Measurements from ENCODE around the gene CAMTA1. TPM values are rescaled to one million over a fixed set of nuclear protein-coding genes. Genes with fewer than 3 reads are reported as not detected.

Gene CAMTA1
- total and polyA plus RNA-seq, 4 donors = 48.1 to 140 (median 52.3) TPM

DNA sequence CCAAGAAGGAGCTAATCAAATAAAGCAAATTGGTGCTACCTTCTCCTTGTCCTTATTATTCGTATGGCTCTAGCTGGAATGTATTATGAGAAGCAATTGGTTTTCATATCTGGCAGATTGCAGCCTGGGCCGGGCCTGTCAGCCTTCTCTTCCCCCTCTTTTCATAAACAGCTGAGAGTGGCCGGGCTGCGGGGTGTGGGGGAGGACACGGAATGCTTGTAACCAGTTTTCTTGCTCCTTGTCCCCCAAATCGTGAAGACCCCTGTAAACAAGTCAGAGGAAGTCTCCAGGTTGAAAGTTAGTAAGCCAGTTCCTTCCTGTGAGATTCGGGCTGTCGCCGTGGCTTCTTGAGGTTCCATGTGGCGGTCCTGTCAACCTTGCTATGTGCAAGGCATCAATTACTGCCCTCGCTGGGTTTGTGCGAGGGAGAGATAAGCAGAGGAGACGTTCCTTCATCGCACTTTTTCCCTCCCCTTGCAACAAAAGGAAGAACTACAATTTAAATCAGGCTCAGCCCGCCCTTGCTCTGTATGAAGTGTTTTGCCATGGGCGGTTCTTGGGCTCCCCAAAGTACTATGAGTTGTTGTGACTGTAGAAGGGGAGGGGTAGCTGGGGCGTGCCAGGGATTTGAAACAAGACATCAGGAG lies 450.7 kb downstream of the CAMTA1 start:
- no peak overlapping the region for H3K9ac ChIP-seq (ENCODE audit: insufficient read depth in 1 of 2, low read length in 2 of 2)
- no peak overlapping the region for H3K4me3 ChIP-seq
- peaks cover 0 to 2% (median 0%) of the 10 kb centered on the region in 4 donors for H3K9me3 ChIP-seq (ENCODE audit: control insufficient read depth in 4 of 4, insufficient read depth in 3 of 4, low read length in 3 of 4)
- TF ChIP-seq, protein P1, sequence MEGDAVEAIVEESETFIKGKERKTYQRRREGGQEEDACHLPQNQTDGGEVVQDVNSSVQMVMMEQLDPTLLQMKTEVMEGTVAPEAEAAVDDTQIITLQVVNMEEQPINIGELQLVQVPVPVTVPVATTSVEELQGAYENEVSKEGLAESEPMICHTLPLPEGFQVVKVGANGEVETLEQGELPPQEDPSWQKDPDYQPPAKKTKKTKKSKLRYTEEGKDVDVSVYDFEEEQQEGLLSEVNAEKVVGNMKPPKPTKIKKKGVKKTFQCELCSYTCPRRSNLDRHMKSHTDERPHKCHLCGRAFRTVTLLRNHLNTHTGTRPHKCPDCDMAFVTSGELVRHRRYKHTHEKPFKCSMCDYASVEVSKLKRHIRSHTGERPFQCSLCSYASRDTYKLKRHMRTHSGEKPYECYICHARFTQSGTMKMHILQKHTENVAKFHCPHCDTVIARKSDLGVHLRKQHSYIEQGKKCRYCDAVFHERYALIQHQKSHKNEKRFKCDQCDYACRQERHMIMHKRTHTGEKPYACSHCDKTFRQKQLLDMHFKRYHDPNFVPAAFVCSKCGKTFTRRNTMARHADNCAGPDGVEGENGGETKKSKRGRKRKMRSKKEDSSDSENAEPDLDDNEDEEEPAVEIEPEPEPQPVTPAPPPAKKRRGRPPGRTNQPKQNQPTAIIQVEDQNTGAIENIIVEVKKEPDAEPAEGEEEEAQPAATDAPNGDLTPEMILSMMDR (IDR thresholded peaks at IDR 0.05; ENCODE audit: control extremely low read depth, extremely low read depth) = no peak
- 18 to 46% methylated on average over 17 of the region's 17 CpGs for WGBS, 2 donors
- ATAC-seq (ENCODE audit: insufficient read depth, low FRiP score) (no peak), DNase-seq (peak in 2 of 3 donors; percentile 16 to 18)
- H3K36me3 ChIP-seq (ENCODE audit: control insufficient read depth in 4 of 4, insufficient read depth in 4 of 4, low read length in 4 of 4) = no peaks in the 10 kb centered on the region
- H3K4me1 ChIP-seq (ENCODE audit: control insufficient read depth in 5 of 5, insufficient read depth in 5 of 5, low read length in 5 of 5) = peaks cover 0 to 3% (median 0%) of the 10 kb centered on the region in 5 donors
- H3K27ac ChIP-seq (ENCODE audit: low read depth in 1 of 2, low read length in 1 of 2) = no peak overlapping the region
- H3K27me3 ChIP-seq (ENCODE audit: control insufficient read depth in 3 of 3, insufficient read depth in 3 of 3, low read length in 2 of 3) = peaks cover 0 to 6% (median 0%) of the 10 kb centered on the region in 3 donors

DNA sequence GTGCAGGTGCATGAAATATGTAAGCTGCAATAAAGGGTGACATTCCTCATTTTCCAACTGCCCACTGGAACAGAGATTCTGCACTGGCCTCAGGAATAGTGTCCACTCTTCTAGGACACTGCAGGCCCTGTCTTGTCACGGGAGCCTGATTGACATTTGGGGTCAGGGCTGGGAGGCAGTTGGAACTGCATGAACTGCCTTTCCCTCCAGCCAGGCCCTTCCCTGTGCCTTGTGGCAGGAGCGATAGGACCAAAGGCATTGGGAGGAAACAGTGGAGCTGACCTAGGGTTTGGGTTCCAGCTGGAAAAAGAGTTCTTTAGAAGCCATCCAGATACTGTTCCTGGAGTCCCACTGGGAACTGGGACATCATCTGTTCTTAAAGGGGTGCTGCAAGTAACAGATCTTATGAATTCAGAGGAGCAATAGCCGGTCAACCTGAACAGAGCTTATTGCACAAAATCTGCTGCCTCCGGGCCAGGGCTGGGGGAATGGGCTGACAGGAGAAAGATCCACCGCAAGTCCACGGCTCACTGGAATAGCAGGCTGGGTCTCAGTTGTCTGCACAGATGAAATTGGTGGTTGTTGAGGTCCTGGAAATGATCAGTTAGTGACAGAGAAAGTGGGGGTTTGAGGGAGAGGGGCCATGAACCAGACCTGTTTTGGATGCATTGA lies 451.7 kb downstream of the CAMTA1 start:
- no peaks in the 10 kb centered on the region for H3K36me3 ChIP-seq (ENCODE audit: control insufficient read depth in 4 of 4, insufficient read depth in 4 of 4, low read length in 4 of 4)
- DNase-seq (no peak), ATAC-seq (ENCODE audit: insufficient read depth, low FRiP score) (no peak)
- H3K9me3 ChIP-seq (ENCODE audit: control insufficient read depth in 4 of 4, insufficient read depth in 3 of 4, low read length in 3 of 4) = peaks cover 0 to 2% (median 0%) of the 10 kb centered on the region in 4 donors
- peaks cover 0 to 3% (median 0%) of the 10 kb centered on the region in 5 donors for H3K4me1 ChIP-seq (ENCODE audit: control insufficient read depth in 5 of 5, insufficient read depth in 5 of 5, low read length in 5 of 5)
- peaks cover 0 to 6% (median 0%) of the 10 kb centered on the region in 3 donors for H3K27me3 ChIP-seq (ENCODE audit: control insufficient read depth in 3 of 3, insufficient read depth in 3 of 3, low read length in 2 of 3)
- no peak overlapping the region for H3K4me3 ChIP-seq
- TF ChIP-seq, protein P1 (IDR thresholded peaks at IDR 0.05; ENCODE audit: control extremely low read depth, extremely low read depth) = no peak
- H3K9ac ChIP-seq (ENCODE audit: insufficient read depth in 1 of 2, low read length in 2 of 2) = no peak overlapping the region
- WGBS, 2 donors = 90 to 91% methylated on average over 6 of the region's 6 CpGs
- H3K27ac ChIP-seq (ENCODE audit: low read depth in 1 of 2, low read length in 1 of 2) = no peak overlapping the region

DNA sequence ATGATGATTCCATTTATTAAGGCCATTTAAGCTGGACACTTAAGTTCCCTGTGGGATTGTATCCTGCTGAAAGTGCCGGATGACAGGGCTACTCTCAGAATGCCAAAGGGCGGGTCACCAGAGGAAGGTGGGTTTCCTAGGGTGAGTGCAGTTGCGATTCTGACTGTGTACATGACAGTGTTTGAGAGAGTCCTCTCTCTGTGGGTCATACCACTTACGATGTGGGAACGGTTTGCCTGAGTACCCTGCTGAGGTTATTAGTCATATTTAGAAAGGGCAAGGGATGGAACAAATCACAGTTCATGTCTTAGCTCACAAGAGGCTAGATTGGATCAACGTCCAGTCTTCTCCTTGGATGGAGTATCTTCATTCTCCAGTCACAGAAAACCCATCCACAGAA lies 461.9 kb downstream of the CAMTA1 start:
- H3K4me3 ChIP-seq = no peak overlapping the region
- H3K4me1 ChIP-seq (ENCODE audit: control insufficient read depth in 5 of 5, insufficient read depth in 5 of 5, low read length in 5 of 5) = peaks cover 0 to 4% (median under 1%) of the 10 kb centered on the region in 5 donors
- no peak for DNase-seq
- ATAC-seq (ENCODE audit: insufficient read depth, low FRiP score) = no peak
- WGBS, 2 donors = 88 to 96% methylated on average over 6 of the region's 6 CpGs
- TF ChIP-seq, protein P1 (IDR thresholded peaks at IDR 0.05; ENCODE audit: control extremely low read depth, extremely low read depth) = no peak
- no peaks in the 10 kb centered on the region for H3K36me3 ChIP-seq (ENCODE audit: control insufficient read depth in 4 of 4, insufficient read depth in 4 of 4, low read length in 4 of 4)
- H3K9me3 ChIP-seq (ENCODE audit: control insufficient read depth in 4 of 4, insufficient read depth in 3 of 4, low read length in 3 of 4) = no peaks in the 10 kb centered on the region
- H3K27ac ChIP-seq (ENCODE audit: low read depth in 1 of 2, low read length in 1 of 2) = no peak overlapping the region
- peaks cover 0 to 3% (median 2%) of the 10 kb centered on the region in 3 donors for H3K27me3 ChIP-seq (ENCODE audit: control insufficient read depth in 3 of 3, insufficient read depth in 3 of 3, low read length in 2 of 3)
- H3K9ac ChIP-seq (ENCODE audit: insufficient read depth in 1 of 2, low read length in 2 of 2) = no peak overlapping the region

Data from lung (tissue), 12 donors.